HEK293 (cell line): ENCODE data around the gene WWTR1.

Experiments
- CTCF ChIA-PET: fragments of 350-600 bp; formaldehyde crosslinking; extraction: SDS; loops from one replicate; lab custom pipeline; 2021; ENCODE audit warnings: antibody characterized with exemption; lab: Yijun Ruan, JAX
- POLR2A ChIA-PET: fragments of 300-600 bp; formaldehyde crosslinking; extraction: SDS; loops from one replicate; lab custom pipeline; 2020; ENCODE audit warnings: antibody characterized with exemption, inconsistent platforms; lab: Yijun Ruan, JAX
- H3K27ac ChIP-seq: fragments of 200-500 bp; sonication (Bioruptor generic); 2 replicates; pipeline ENCODE4 v1.5.1; 2014; ENCODE audit warnings: low read depth, low read length, control low read depth, inconsistent platforms; ENCODE audit errors: extremely low read depth
- H3K36me3 ChIP-seq, 2 experiments: fragments of 200-500 bp in 1 of 2; sonication (Bioruptor generic) in 1 of 2; 1 replicate in 1 of 2; 2 replicates in 1 of 2; pipeline ENCODE4 v1.5.1; 2014 to 2017; ENCODE audit warnings: inconsistent platforms in 2 of 2, low read length in 2 of 2; ENCODE audit not compliant: control insufficient read depth in 2 of 2, insufficient read depth in 1 of 2
- H3K4me1 ChIP-seq: fragments of 200-500 bp; sonication (Bioruptor generic); 2 replicates; pipeline ENCODE4 v1.5.1; 2014; ENCODE audit warnings: mild to moderate bottlenecking, low read length, inconsistent platforms; ENCODE audit not compliant: control insufficient read depth, insufficient read depth
- H3K4me3 ChIP-seq: 2 replicates; pipeline ENCODE4 v1.5.1; 2011; ENCODE audit warnings: low read depth, mild to moderate bottlenecking, control low read depth, low read length, moderate library complexity
- H3K9me3 ChIP-seq: fragments of 200-500 bp; sonication (Bioruptor generic); 2 replicates; pipeline ENCODE4 v1.5.1; 2014; ENCODE audit warnings: low read depth, low read length, inconsistent platforms; ENCODE audit not compliant: control insufficient read depth, insufficient read depth
- CTCF ChIP-seq: fragments of 450-650 bp; formaldehyde crosslinking; IDR thresholded peaks from 2 replicates; pipeline ENCODE4 v1.5.1; 2016; ENCODE audit warnings: missing biosample characterization, missing genetic modification characterization
- KLF17 ChIP-seq: fragments of 450-650 bp; formaldehyde crosslinking; IDR thresholded peaks from 2 replicates; pipeline ENCODE4 v1.5.1; 2016; ENCODE audit warnings: missing biosample characterization, missing genetic modification characterization
- MEIS1 ChIP-seq: sonication (generic); formaldehyde crosslinking; IDR thresholded peaks from 2 replicates; pipeline ENCODE4 v1.8.1; 2022; ENCODE audit warnings: missing genetic modification reagents, mild to moderate bottlenecking, borderline replicate concordance
- RBAK ChIP-seq: fragments of 450-650 bp; formaldehyde crosslinking; IDR thresholded peaks from 2 replicates; pipeline ENCODE4 v1.5.1; 2016; ENCODE audit warnings: missing biosample characterization, missing genetic modification characterization
- ZBTB48 ChIP-seq: fragments of 450-650 bp; formaldehyde crosslinking; IDR thresholded peaks from 2 replicates; pipeline ENCODE4 v1.5.1; 2016; ENCODE audit warnings: missing biosample characterization, missing genetic modification characterization
- ZBTB49 ChIP-seq: fragments of 450-650 bp; formaldehyde crosslinking; IDR thresholded peaks from 2 replicates; pipeline ENCODE4 v1.5.1; 2016; ENCODE audit warnings: missing biosample characterization, missing genetic modification characterization, low read depth
- ZNF18 ChIP-seq: fragments of 450-650 bp; formaldehyde crosslinking; IDR thresholded peaks from 2 replicates; pipeline ENCODE4 v1.5.1; 2016; ENCODE audit warnings: missing biosample characterization, missing genetic modification characterization
- ZNF223 ChIP-seq: fragments of 450-650 bp; formaldehyde crosslinking; IDR thresholded peaks from 2 replicates; pipeline ENCODE4 v1.5.1; 2016; ENCODE audit warnings: missing biosample characterization, missing genetic modification characterization
- ZNF248 ChIP-seq: fragments of 450-650 bp; formaldehyde crosslinking; IDR thresholded peaks from 2 replicates; pipeline ENCODE4 v1.5.1; 2017; ENCODE audit warnings: missing biosample characterization, missing genetic modification characterization
- ZNF571 ChIP-seq: fragments of 450-650 bp; formaldehyde crosslinking; IDR thresholded peaks from 2 replicates; pipeline ENCODE4 v1.5.0; 2017; ENCODE audit warnings: missing biosample characterization, missing genetic modification characterization
- ZNF654 ChIP-seq: fragments of 450-650 bp; formaldehyde crosslinking; IDR thresholded peaks from 2 replicates; pipeline ENCODE4 v1.5.1; 2016; ENCODE audit warnings: low read depth, missing biosample characterization, missing genetic modification characterization
- ZNF664 ChIP-seq: fragments of 450-650 bp; formaldehyde crosslinking; IDR thresholded peaks from 2 replicates; pipeline ENCODE4 v1.5.1; 2016; ENCODE audit warnings: missing biosample characterization, missing genetic modification characterization
- ZNF791 ChIP-seq: fragments of 450-650 bp; formaldehyde crosslinking; IDR thresholded peaks from 2 replicates; pipeline ENCODE4 v1.5.1; 2016; ENCODE audit warnings: missing biosample characterization, missing genetic modification characterization
- ZNF792 ChIP-seq: fragments of 450-650 bp; formaldehyde crosslinking; IDR thresholded peaks from 2 replicates; pipeline ENCODE4 v1.5.1; 2016; ENCODE audit warnings: missing biosample characterization, missing genetic modification characterization
- ZNF843 ChIP-seq: fragments of 450-650 bp; formaldehyde crosslinking; IDR thresholded peaks from 2 replicates; pipeline ENCODE4 v1.5.1; 2016; ENCODE audit warnings: missing biosample characterization, missing genetic modification characterization
- ZSCAN16 ChIP-seq: fragments of 450-650 bp; formaldehyde crosslinking; IDR thresholded peaks from 2 replicates; pipeline ENCODE4 v1.5.1; 2016; ENCODE audit warnings: missing biosample characterization, missing genetic modification characterization
- TF ChIP-seq, protein P1 (sequence below): fragments of 450-650 bp; formaldehyde crosslinking; optimal IDR thresholded peaks from 2 replicates; pipeline ENCODE3; 2016; ENCODE audit warnings: missing biosample characterization, mild to moderate bottlenecking, missing genetic modification characterization
- TF ChIP-seq, protein P2 (sequence below): fragments of 450-650 bp; formaldehyde crosslinking; IDR thresholded peaks from 2 replicates; pipeline ENCODE4 v1.5.1; 2016; ENCODE audit warnings: missing biosample characterization, missing genetic modification characterization
- TF ChIP-seq, protein P3 (sequence below): fragments of 450-650 bp; formaldehyde crosslinking; IDR thresholded peaks from 2 replicates; pipeline ENCODE4 v1.5.0; 2017; ENCODE audit warnings: missing biosample characterization, missing genetic modification characterization, borderline replicate concordance
- TF ChIP-seq, protein P4 (sequence below): fragments of 450-650 bp; formaldehyde crosslinking; IDR thresholded peaks from 2 replicates; pipeline ENCODE4 v1.5.1; 2016; ENCODE audit warnings: missing biosample characterization, missing genetic modification characterization

WWTR1 gene

DNA sequence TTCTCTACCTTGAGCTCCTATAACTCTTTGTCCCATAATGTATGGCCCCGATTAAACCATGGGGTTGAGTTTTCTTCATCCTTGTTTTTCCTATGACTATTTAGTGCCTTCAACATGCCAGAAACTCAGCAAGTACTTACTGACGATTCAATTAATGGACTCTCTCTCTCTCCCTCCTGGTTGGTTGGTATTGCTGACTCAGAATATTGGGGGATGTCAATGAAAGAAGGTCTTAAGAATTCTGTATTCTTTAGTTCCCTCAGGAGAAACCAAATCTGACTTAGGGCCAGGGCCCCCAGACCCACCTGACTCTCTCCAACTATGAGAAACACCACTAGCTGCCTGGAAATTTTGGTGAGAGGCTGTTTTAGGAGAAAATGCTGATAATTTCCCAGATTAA lies 142.6 kb downstream of the WWTR1 start:
- Histone ChIP-seq H3K4me3 (no peak overlapping the region), H3K9me3 (no peaks in the 10 kb centered on the region), H3K4me1 (no peaks in the 10 kb centered on the region), H3K36me3 (peaks cover 0 to under 1% of the 10 kb centered on the region in 2 experiments; a peak in 1 of 3 replicates), H3K27ac (no peak overlapping the region)
- ChIA-PET CTCF (interaction anchor here (0.6 to 1.7 kb wide), 4 partner anchors 12 to 256 kb away, joined by 5 to 8 read pairs (median 5); partner anchors contain the start of gene COMMD2), POLR2A (no interaction called here)
- TF ChIP-seq RBAK (tag by site-specific recombination) (no peak), ZNF571 (tag by site-specific recombination) (no peak), ZBTB48 (no peak), ZNF248 (tag by site-specific recombination) (no peak), CTCF (tag by site-specific recombination) (no peak), ZBTB49 (no peak), ZNF18 (no peak), ZNF664 (no peak), KLF17 (no peak), ZNF843 (tag by site-specific recombination) (no peak), ZNF654 (tag by site-specific recombination) (no peak), ZNF791 (tag by site-specific recombination) (no peak)
- TF ChIP-seq, protein P1, sequence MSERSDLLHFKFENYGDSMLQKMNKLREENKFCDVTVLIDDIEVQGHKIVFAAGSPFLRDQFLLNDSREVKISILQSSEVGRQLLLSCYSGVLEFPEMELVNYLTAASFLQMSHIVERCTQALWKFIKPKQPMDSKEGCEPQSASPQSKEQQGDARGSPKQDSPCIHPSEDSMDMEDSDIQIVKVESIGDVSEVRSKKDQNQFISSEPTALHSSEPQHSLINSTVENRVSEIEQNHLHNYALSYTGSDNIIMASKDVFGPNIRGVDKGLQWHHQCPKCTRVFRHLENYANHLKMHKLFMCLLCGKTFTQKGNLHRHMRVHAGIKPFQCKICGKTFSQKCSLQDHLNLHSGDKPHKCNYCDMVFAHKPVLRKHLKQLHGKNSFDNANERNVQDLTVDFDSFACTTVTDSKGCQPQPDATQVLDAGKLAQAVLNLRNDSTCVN (tag by site-specific recombination): no peak
- TF ChIP-seq, protein P2, sequence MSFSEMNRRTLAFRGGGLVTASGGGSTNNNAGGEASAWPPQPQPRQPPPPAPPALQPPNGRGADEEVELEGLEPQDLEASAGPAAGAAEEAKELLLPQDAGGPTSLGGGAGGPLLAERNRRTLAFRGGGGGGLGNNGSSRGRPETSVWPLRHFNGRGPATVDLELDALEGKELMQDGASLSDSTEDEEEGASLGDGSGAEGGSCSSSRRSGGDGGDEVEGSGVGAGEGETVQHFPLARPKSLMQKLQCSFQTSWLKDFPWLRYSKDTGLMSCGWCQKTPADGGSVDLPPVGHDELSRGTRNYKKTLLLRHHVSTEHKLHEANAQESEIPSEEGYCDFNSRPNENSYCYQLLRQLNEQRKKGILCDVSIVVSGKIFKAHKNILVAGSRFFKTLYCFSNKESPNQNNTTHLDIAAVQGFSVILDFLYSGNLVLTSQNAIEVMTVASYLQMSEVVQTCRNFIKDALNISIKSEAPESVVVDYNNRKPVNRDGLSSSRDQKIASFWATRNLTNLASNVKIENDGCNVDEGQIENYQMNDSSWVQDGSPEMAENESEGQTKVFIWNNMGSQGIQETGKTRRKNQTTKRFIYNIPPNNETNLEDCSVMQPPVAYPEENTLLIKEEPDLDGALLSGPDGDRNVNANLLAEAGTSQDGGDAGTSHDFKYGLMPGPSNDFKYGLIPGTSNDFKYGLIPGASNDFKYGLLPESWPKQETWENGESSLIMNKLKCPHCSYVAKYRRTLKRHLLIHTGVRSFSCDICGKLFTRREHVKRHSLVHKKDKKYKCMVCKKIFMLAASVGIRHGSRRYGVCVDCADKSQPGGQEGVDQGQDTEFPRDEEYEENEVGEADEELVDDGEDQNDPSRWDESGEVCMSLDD (tag by site-specific recombination): no peak

DNA sequence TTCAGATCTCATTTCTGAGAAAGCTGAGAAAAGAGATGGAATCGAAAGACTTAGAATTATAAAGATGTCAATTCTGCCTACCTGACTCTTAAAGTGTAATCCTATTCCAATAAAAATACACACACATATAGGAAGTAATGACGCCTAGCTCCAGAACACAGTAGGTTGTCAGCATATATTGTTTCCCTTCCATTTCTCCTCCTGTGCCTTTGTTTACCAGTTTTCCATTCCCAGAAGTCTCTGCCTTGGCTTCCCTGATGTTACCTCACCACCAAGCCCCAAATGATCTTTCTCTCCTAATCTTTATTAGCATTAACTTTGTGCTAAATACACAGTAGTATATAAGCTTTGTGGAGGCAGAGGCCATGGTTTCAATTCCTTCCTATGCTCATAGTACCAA lies 143.4 kb downstream of the WWTR1 start:
- H3K9me3 ChIP-seq: no peaks in the 10 kb centered on the region
- H3K4me3 ChIP-seq: no peak overlapping the region
- H3K4me1 ChIP-seq: no peaks in the 10 kb centered on the region
- H3K36me3 ChIP-seq: no peaks in the 10 kb centered on the region
- POLR2A ChIA-PET: no interaction called here
- H3K27ac ChIP-seq: no peak overlapping the region
- CTCF ChIA-PET: interaction anchor here (0.6 to 1.8 kb wide), 8 partner anchors 198 to 684 kb away, joined by 3 to 8 read pairs (median 4); partner anchors contain the start of gene COMMD2
- no peak for TF ChIP-seq ZNF223
- TF ChIP-seq, protein P3, sequence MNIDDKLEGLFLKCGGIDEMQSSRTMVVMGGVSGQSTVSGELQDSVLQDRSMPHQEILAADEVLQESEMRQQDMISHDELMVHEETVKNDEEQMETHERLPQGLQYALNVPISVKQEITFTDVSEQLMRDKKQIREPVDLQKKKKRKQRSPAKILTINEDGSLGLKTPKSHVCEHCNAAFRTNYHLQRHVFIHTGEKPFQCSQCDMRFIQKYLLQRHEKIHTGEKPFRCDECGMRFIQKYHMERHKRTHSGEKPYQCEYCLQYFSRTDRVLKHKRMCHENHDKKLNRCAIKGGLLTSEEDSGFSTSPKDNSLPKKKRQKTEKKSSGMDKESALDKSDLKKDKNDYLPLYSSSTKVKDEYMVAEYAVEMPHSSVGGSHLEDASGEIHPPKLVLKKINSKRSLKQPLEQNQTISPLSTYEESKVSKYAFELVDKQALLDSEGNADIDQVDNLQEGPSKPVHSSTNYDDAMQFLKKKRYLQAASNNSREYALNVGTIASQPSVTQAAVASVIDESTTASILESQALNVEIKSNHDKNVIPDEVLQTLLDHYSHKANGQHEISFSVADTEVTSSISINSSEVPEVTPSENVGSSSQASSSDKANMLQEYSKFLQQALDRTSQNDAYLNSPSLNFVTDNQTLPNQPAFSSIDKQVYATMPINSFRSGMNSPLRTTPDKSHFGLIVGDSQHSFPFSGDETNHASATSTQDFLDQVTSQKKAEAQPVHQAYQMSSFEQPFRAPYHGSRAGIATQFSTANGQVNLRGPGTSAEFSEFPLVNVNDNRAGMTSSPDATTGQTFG (tag by site-specific recombination): no peak
- TF ChIP-seq ZNF792 (tag by site-specific recombination): no peak
- TF ChIP-seq, protein P4, sequence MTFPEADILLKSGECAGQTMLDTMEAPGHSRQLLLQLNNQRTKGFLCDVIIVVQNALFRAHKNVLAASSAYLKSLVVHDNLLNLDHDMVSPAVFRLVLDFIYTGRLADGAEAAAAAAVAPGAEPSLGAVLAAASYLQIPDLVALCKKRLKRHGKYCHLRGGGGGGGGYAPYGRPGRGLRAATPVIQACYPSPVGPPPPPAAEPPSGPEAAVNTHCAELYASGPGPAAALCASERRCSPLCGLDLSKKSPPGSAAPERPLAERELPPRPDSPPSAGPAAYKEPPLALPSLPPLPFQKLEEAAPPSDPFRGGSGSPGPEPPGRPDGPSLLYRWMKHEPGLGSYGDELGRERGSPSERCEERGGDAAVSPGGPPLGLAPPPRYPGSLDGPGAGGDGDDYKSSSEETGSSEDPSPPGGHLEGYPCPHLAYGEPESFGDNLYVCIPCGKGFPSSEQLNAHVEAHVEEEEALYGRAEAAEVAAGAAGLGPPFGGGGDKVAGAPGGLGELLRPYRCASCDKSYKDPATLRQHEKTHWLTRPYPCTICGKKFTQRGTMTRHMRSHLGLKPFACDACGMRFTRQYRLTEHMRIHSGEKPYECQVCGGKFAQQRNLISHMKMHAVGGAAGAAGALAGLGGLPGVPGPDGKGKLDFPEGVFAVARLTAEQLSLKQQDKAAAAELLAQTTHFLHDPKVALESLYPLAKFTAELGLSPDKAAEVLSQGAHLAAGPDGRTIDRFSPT (tag by site-specific recombination): no peak
- TF ChIP-seq ZSCAN16 (tag by site-specific recombination): no peak
- no peak for TF ChIP-seq MEIS1
